Vagina (tissue), 2 donors: ENCODE measurements around the gene IFNLR1.

Experiments used
- POLR2A ChIP-seq, 2 donors: fragments of 450-650 bp; IDR thresholded peaks; one replicate each; pipeline ENCODE4 v1.6.1; 2017; ENCODE audit warnings: antibody characterized with exemption in 2 of 2, mild to moderate bottlenecking in 2 of 2, moderate library complexity in 2 of 2
- TF ChIP-seq, protein P1 (sequence below), 3 experiments: fragments of 450-650 bp in 2 of 3; fragments of 200-600 bp in 1 of 3; sonication (generic) in 1 of 3; IDR thresholded peaks; one replicate each; pipeline ENCODE4 v1.5.1; 2017 to 2019; ENCODE audit warnings: antibody characterized with exemption in 3 of 3, mild to moderate bottlenecking in 2 of 3, moderate library complexity in 2 of 3

- TF ChIP-seq POLR2A (IDR thresholded peaks at IDR 0.05) = no peak
- TF ChIP-seq, protein P1, sequence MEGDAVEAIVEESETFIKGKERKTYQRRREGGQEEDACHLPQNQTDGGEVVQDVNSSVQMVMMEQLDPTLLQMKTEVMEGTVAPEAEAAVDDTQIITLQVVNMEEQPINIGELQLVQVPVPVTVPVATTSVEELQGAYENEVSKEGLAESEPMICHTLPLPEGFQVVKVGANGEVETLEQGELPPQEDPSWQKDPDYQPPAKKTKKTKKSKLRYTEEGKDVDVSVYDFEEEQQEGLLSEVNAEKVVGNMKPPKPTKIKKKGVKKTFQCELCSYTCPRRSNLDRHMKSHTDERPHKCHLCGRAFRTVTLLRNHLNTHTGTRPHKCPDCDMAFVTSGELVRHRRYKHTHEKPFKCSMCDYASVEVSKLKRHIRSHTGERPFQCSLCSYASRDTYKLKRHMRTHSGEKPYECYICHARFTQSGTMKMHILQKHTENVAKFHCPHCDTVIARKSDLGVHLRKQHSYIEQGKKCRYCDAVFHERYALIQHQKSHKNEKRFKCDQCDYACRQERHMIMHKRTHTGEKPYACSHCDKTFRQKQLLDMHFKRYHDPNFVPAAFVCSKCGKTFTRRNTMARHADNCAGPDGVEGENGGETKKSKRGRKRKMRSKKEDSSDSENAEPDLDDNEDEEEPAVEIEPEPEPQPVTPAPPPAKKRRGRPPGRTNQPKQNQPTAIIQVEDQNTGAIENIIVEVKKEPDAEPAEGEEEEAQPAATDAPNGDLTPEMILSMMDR (IDR thresholded peaks at IDR 0.05) = no peak
Measured at GRCh38 chr1:24149866-24150233, 37.2 kb downstream of the IFNLR1 start.
